PC-9 (cell line): ENCODE measurements around the gene AKR7A3. TPM values are rescaled to one million over a fixed set of nuclear protein-coding genes. Genes with fewer than 3 reads are reported as not detected.

Experiments used
- BruUV-seq: library from RNA; stranded (reverse); fragments of 400-500 nt; replicated peaks from 2 replicates; lab custom pipeline; 2021; lab: Mats Ljungman, UMichigan
- CTCF ChIA-PET: fragments of 300-600 bp; sonication (Branson Sonifier 250); formaldehyde crosslinking; loops from one replicate; lab custom pipeline; 2022; ENCODE audit warnings: antibody characterized with exemption; lab: Charles Lee
- POLR2A ChIA-PET: fragments of 300-600 bp; sonication (Branson Sonifier 250); formaldehyde crosslinking; loops from one replicate; lab custom pipeline; 2022; ENCODE audit warnings: antibody characterized with exemption; ENCODE audit not compliant: unreplicated experiment; lab: Charles Lee
- DNase-seq, 2 experiments: peaks; one replicate each; pipeline versions ENCODE4 v3.0.0 to v3.0.0-alpha.2; 2015 to 2022; ENCODE audit warnings: mixed read lengths in 1 of 2
- H2AFZ ChIP-seq: fragments of 200-600 bp; sonication (generic); 2 replicates; pipeline ENCODE4 v1.8.1; 2017; ENCODE audit warnings: antibody characterized with exemption
- H3F3A ChIP-seq: fragments of 200-600 bp; sonication (generic); 2 replicates; pipeline ENCODE4 v1.8.1; 2017; ENCODE audit warnings: antibody characterized with exemption, mild to moderate bottlenecking, low read depth; ENCODE audit not compliant: insufficient read depth
- H3K27ac ChIP-seq: fragments of 200-600 bp; sonication (generic); 2 replicates; pipeline ENCODE4 v1.6.1; 2016; ENCODE audit warnings: mixed run types
- H3K27me3 ChIP-seq: fragments of 200-600 bp; sonication (generic); 2 replicates; pipeline ENCODE4 v1.6.1; 2016; ENCODE audit warnings: low read depth, mixed run types; ENCODE audit not compliant: insufficient read depth
- H3K36me3 ChIP-seq: fragments of 200-600 bp; sonication (generic); 2 replicates; pipeline ENCODE4 v1.6.1; 2016; ENCODE audit warnings: low read depth, mixed run types
- H3K4me1 ChIP-seq: fragments of 200-600 bp; sonication (generic); replicated peaks from 2 replicates; pipeline ENCODE4 v1.6.1; 2016; ENCODE audit warnings: mixed run types; ENCODE audit not compliant: insufficient read depth
- H3K4me2 ChIP-seq: fragments of 200-600 bp; sonication (generic); 2 replicates; pipeline ENCODE4 v1.6.1; 2017; ENCODE audit warnings: mixed run types
- H3K4me3 ChIP-seq: fragments of 200-600 bp; sonication (generic); 2 replicates; pipeline ENCODE4 v1.6.1; 2016; ENCODE audit warnings: mixed run types
- H3K79me2 ChIP-seq: fragments of 200-600 bp; sonication (generic); 2 replicates; pipeline ENCODE4 v1.6.1; 2017; ENCODE audit warnings: low read depth, mixed run types
- H3K9me2 ChIP-seq: fragments of 200-600 bp; sonication (generic); 2 replicates; pipeline ENCODE4 v1.8.1; 2017; ENCODE audit warnings: mild to moderate bottlenecking; ENCODE audit not compliant: insufficient read depth
- H3K9me3 ChIP-seq: fragments of 200-600 bp; sonication (generic); 2 replicates; pipeline ENCODE4 v1.8.1; 2016; ENCODE audit warnings: low read depth; ENCODE audit not compliant: insufficient read depth
- H4K20me1 ChIP-seq: fragments of 200-600 bp; sonication (generic); 2 replicates; pipeline ENCODE4 v1.8.1; 2017; ENCODE audit not compliant: insufficient read depth
- EZH2 ChIP-seq: fragments of 200-600 bp; sonication (generic); IDR thresholded peaks from 2 replicates; pipeline ENCODE4 v1.8.0; 2017; ENCODE audit warnings: antibody characterized with exemption, low read depth
- intact Hi-C: fragments of 100-400 bp; cut with micrococcal nuclease; formaldehyde crosslinking; loops from one replicate; pipeline ENCODE4 v1.10.0; 2022; ENCODE audit not compliant: unreplicated experiment
- total RNA-seq: library from RNA; stranded (reverse); gene quantifications from 2 replicates; pipeline ENCODE4 v1.2.3, GENCODE V29; 2021
- TF ChIP-seq, protein P1 (sequence below): fragments of 200-600 bp; sonication (generic); conservative IDR thresholded peaks from 2 replicates; pipeline ENCODE4 v1.6.1; 2017; ENCODE audit warnings: mixed run types, antibody characterized with exemption, mild to moderate bottlenecking, moderate library complexity

The AKR7A3 gene
- total RNA-seq, 1 experiment from 2014 or later = 1.9 TPM

DNA sequence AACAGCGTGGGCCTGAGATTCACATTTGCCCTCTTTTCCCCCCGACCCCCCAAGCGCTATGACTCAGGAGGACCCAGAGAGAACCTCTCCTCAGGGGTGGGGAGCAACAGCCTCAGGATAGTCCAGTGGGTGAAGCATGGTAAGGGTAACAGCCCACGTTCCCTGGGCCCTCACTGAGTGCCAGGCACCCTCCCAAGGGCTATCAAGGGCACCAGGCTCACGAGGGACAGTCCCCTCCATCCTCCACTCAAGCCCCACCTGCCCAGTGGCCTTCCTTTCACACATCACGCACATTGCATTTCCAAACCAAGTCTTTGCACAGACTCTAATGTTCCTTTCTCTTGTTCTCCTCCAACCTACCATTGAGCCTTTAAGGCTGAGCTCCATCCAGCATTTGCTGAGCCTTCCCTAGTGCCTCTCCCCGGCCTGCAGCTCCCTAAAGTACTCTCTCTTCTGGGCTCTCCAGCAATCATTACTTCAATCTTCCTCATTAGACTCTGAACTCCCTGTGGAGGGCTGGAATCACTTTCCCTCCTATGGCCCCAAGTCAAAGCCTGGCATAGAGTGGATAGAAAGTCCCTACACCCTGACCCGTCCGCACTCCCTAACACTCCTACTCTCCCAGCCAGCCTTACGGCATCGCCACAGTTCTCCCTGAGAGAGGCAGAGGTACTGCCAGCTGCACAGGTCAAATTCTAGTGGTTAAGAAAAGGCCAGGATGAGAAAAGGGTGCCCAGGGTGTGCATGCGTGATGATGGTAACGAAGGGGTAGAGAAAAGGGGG, 22.3 kb upstream of the AKR7A3 start:
- Histone ChIP-seq H3K9me2 (no peaks in the 10 kb centered on the region), H3K4me2 (peak overlapping the region; percentile 87), H3F3A (no peaks in the 10 kb centered on the region), H3K27me3 (no peaks in the 10 kb centered on the region), H3K9me3 (no peaks in the 10 kb centered on the region), H3K79me2 (peaks cover 12% of the 10 kb centered on the region), H4K20me1 (peaks cover 6% of the 10 kb centered on the region; the same call in 1 of the 2 replicates), H3K4me3 (peak overlapping the region; percentile 75), H3K27ac (no peak overlapping the region), H3K4me1 (peaks cover 11% of the 10 kb centered on the region), H3K36me3 (no peaks in the 10 kb centered on the region), H2AFZ (peak overlapping the region; percentile 86)
- intact Hi-C loops = loop anchor here (5.0 kb wide), 1 partner anchor 59 kb away; the partner anchor contains the start of genes EMC1 and MRTO4
- TF ChIP-seq, protein P1, sequence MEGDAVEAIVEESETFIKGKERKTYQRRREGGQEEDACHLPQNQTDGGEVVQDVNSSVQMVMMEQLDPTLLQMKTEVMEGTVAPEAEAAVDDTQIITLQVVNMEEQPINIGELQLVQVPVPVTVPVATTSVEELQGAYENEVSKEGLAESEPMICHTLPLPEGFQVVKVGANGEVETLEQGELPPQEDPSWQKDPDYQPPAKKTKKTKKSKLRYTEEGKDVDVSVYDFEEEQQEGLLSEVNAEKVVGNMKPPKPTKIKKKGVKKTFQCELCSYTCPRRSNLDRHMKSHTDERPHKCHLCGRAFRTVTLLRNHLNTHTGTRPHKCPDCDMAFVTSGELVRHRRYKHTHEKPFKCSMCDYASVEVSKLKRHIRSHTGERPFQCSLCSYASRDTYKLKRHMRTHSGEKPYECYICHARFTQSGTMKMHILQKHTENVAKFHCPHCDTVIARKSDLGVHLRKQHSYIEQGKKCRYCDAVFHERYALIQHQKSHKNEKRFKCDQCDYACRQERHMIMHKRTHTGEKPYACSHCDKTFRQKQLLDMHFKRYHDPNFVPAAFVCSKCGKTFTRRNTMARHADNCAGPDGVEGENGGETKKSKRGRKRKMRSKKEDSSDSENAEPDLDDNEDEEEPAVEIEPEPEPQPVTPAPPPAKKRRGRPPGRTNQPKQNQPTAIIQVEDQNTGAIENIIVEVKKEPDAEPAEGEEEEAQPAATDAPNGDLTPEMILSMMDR = no peak
- TF ChIP-seq EZH2 = no peak
- TSS peak; percentile 35 for BruUV-seq
- CTCF ChIA-PET = interaction anchor here (0.6 kb wide), 1 partner anchor 59 kb away, joined by 3 read pairs; the partner anchor contains the start of genes EMC1 and MRTO4
- POLR2A ChIA-PET = interaction anchor here (0.9 kb wide), 1 partner anchor 135 kb away, joined by 3 read pairs; no protein-coding TSS in a partner anchor
- no peak for DNase-seq

DNA sequence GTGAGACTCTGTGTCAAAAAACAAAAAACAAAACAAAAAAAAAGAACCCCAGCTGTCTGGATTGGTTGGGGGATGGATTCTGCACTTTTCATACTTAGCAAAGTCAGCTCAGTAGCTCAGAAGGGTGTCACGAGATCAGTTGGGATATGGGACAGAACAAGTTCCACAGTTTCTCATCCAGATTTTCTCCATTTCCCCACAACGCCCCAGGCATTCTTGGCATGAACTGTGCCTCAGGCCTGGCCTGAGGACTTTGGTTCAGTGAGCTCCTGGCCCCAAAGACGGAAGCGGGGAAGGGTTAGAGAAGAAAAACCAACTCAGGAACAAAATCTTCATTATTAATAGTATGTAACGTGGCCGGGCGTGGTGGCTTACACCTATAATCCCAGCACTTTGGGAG, 21.5 kb upstream of the AKR7A3 start:
- Histone ChIP-seq H3K9me3 (no peaks in the 10 kb centered on the region), H3K27me3 (no peaks in the 10 kb centered on the region), H3K9me2 (no peaks in the 10 kb centered on the region), H4K20me1 (peaks cover 6% of the 10 kb centered on the region; the same call in 1 of the 2 replicates), H3K79me2 (peaks cover 12% of the 10 kb centered on the region), H3K4me2 (no peak overlapping the region), H3F3A (no peaks in the 10 kb centered on the region), H3K4me1 (peaks cover 11% of the 10 kb centered on the region), H3K27ac (no peak overlapping the region), H3K4me3 (no peak overlapping the region), H3K36me3 (no peaks in the 10 kb centered on the region), H2AFZ (no peak overlapping the region)
- DNase-seq = no peak
- TF ChIP-seq, protein P1 = no peak
- TF ChIP-seq EZH2 = no peak
- no TSS peak for BruUV-seq
- intact Hi-C loops = loop anchor here (5.0 kb wide), 1 partner anchor 58 kb away; the partner anchor contains the start of genes EMC1 and MRTO4
- ChIA-PET POLR2A (interaction anchor here (0.7 kb wide), 1 partner anchor 1448 kb away, joined by 4 read pairs; no protein-coding TSS in a partner anchor), CTCF (interaction anchor here (0.6 kb wide), 1 partner anchor 32 kb away, joined by 3 read pairs; no protein-coding TSS in a partner anchor)

DNA sequence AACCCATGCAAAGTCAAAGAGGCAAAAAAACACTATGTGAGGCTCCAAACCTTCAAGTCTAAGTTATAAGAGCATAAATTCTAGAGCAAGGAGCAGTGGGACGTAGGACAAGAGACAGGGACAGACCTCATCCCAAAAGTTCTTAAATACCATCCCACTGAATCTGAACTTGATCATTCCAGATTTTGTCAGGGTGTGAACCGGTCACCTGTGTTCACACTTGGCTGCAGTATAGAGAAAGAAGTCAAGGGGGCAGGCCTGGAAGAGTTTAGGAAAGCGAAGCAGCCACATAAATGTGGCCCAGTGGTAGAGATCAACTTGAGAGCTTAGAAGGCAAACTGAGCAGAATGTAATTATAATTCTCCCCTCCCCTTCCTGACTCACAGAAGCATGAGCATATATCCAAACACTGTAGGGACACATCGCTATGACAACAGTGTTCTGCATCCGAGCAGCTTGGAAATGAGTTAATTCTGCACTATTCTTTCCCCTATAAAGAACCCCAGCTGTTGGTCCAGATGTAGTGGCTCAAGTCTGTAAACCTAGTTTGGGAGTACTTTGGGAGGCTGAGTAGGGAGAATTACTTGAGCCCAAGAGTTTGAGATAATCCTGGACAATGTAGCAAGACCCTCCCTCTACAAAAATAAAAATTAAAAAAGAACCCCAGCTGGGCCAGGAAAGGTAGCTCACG, 20.7 kb upstream of the AKR7A3 start:
- H3F3A ChIP-seq = no peaks in the 10 kb centered on the region
- H3K4me1 ChIP-seq = peaks cover 11% of the 10 kb centered on the region
- CTCF ChIA-PET = no interaction called here
- no peak overlapping the region for H3K4me2 ChIP-seq
- peaks cover 12% of the 10 kb centered on the region for H3K79me2 ChIP-seq
- peaks cover 6% of the 10 kb centered on the region; the same call in 1 of the 2 replicates for H4K20me1 ChIP-seq
- no TSS peak for BruUV-seq
- no peak overlapping the region for H3K4me3 ChIP-seq
- POLR2A ChIA-PET = interaction anchor here (0.7 kb wide), 2 partner anchors 193 to 1448 kb away, joined by 3 to 4 read pairs; no protein-coding TSS in a partner anchor
- intact Hi-C loops = no loop called here
- H3K9me2 ChIP-seq = no peaks in the 10 kb centered on the region
- DNase-seq = no peak
- no peak overlapping the region for H2AFZ ChIP-seq
- no peak for TF ChIP-seq EZH2
- TF ChIP-seq, protein P1 = no peak
- no peak overlapping the region for H3K27ac ChIP-seq
- no peaks in the 10 kb centered on the region for H3K27me3 ChIP-seq
- no peaks in the 10 kb centered on the region for H3K36me3 ChIP-seq
- H3K9me3 ChIP-seq = no peaks in the 10 kb centered on the region
